Measurements from ENCODE around the gene CIZ1. TPM values are rescaled to one million over a fixed set of nuclear protein-coding genes. Genes with fewer than 3 reads are reported as not detected.

CIZ1 gene
- total and polyA plus RNA-seq, 9 of the 15 experiments (the other 6 are each of a cell fraction or from before 2014, with no cell fraction given), result 6.6 to 329 (median 87.8) TPM

- TF ChIP-seq, protein P1, sequence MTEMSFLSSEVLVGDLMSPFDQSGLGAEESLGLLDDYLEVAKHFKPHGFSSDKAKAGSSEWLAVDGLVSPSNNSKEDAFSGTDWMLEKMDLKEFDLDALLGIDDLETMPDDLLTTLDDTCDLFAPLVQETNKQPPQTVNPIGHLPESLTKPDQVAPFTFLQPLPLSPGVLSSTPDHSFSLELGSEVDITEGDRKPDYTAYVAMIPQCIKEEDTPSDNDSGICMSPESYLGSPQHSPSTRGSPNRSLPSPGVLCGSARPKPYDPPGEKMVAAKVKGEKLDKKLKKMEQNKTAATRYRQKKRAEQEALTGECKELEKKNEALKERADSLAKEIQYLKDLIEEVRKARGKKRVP (CRISPR knock-in tag; IDR thresholded peaks at IDR 0.05), result peak; percentile 59; the same call in 1 of the 2 replicates
- TF ChIP-seq, protein P2, sequence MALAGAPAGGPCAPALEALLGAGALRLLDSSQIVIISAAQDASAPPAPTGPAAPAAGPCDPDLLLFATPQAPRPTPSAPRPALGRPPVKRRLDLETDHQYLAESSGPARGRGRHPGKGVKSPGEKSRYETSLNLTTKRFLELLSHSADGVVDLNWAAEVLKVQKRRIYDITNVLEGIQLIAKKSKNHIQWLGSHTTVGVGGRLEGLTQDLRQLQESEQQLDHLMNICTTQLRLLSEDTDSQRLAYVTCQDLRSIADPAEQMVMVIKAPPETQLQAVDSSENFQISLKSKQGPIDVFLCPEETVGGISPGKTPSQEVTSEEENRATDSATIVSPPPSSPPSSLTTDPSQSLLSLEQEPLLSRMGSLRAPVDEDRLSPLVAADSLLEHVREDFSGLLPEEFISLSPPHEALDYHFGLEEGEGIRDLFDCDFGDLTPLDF (CRISPR knock-in tag; IDR thresholded peaks at IDR 0.05), result peak; percentile 96
- no peak for TF ChIP-seq PTRF (tag; IDR thresholded peaks at IDR 0.05)
- peak; percentile 89 for TF ChIP-seq JUND (IDR thresholded peaks at IDR 0.05; ENCODE audit: borderline replicate concordance, low read depth, low read length)
- peak; percentile 37; the same call in 1 of the 3 replicates for TF ChIP-seq JUND (tag; IDR thresholded peaks at IDR 0.05; ENCODE audit: borderline replicate concordance, low read depth, low read length)
- no peak for TF ChIP-seq SNRNP70 (optimal IDR thresholded peaks at IDR 0.05; ENCODE audit: low read depth, low read length)
- TF ChIP-seq, protein P3, sequence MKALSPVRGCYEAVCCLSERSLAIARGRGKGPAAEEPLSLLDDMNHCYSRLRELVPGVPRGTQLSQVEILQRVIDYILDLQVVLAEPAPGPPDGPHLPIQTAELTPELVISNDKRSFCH (CRISPR knock-in tag; IDR thresholded peaks at IDR 0.05), result peak; percentile 65; the same call in 1 of the 2 replicates
- TF ChIP-seq, protein P3 (tag; IDR thresholded peaks at IDR 0.05), result 0 out of 2 replicates have a peak, but pooled peaks have one; percentile 17
- peak; percentile 59; the same call in 1 of the 2 replicates for TF ChIP-seq HIVEP1 (CRISPR knock-in tag; IDR thresholded peaks at IDR 0.05)
- TF ChIP-seq CREB5 (CRISPR knock-in tag; IDR thresholded peaks at IDR 0.05), result no peak
- no peak for TF ChIP-seq NONO (IDR thresholded peaks at IDR 0.05; ENCODE audit: low read depth in 2 of 2, low read length in 1 of 2)
- TF ChIP-seq PCBP1 (IDR thresholded peaks at IDR 0.05; ENCODE audit: low read depth, low read length, poor library complexity, severe bottlenecking), result no peak
- TF ChIP-seq PHF20 (IDR thresholded peaks at IDR 0.05; ENCODE audit: partially characterized antibody), result no peak
- no peak for TF ChIP-seq TSC22D4 (tag; IDR thresholded peaks at IDR 0.05)
- TF ChIP-seq MIER1 (IDR thresholded peaks at IDR 0.05; ENCODE audit: low read depth), result no peak
- no peak for TF ChIP-seq GTF2B (IDR thresholded peaks at IDR 0.05; ENCODE audit: extremely low read depth, insufficient read length)
- TF ChIP-seq ZNF197 (CRISPR knock-in tag; IDR thresholded peaks at IDR 0.05; ENCODE audit: low read depth), result no peak
- no peak for TF ChIP-seq MYNN (IDR thresholded peaks at IDR 0.05)
- no peak for TF ChIP-seq MYNN (CRISPR knock-in tag; IDR thresholded peaks at IDR 0.05)
- TF ChIP-seq SMC3 (conservative IDR thresholded peaks at IDR 0.05; ENCODE audit: insufficient read depth, low read depth, low read length), result no peak; the same call in 1 of the 2 replicates
- no peak for TF ChIP-seq MED1 (CRISPR knock-in tag; IDR thresholded peaks at IDR 0.05; ENCODE audit: borderline replicate concordance)
- TF ChIP-seq SAFB2 (IDR thresholded peaks at IDR 0.05; ENCODE audit: borderline replicate concordance, low read depth, low read length, severe bottlenecking), result no peak
- no peak for TF ChIP-seq NCOA1 (IDR thresholded peaks at IDR 0.05; ENCODE audit: low read depth)
These were observed 27.4 kb upstream of the CIZ1 start (continued) for GRCh38 chr9:128218518-128219389.

Measured in K562 (cell line).